Stimulated activated CD4-positive, alpha-beta T cell treated with anti-CD3 and anti-CD28 coated beads, Interleukin-15, amount 100 ng/mL, for 24 hours (primary cell): Measurements from ENCODE around the gene SLC35F6.
"Not testable (repeated sequence)": the region's sequence is repeated elsewhere in the genome, so short reads cannot be mapped to it uniquely, and the experiment has no call there.

Experiments
- DNase-seq: peaks from one replicate; pipeline ENCODE4 v3.0.0-alpha.2; 2020

The SLC35F6 gene

DNA sequence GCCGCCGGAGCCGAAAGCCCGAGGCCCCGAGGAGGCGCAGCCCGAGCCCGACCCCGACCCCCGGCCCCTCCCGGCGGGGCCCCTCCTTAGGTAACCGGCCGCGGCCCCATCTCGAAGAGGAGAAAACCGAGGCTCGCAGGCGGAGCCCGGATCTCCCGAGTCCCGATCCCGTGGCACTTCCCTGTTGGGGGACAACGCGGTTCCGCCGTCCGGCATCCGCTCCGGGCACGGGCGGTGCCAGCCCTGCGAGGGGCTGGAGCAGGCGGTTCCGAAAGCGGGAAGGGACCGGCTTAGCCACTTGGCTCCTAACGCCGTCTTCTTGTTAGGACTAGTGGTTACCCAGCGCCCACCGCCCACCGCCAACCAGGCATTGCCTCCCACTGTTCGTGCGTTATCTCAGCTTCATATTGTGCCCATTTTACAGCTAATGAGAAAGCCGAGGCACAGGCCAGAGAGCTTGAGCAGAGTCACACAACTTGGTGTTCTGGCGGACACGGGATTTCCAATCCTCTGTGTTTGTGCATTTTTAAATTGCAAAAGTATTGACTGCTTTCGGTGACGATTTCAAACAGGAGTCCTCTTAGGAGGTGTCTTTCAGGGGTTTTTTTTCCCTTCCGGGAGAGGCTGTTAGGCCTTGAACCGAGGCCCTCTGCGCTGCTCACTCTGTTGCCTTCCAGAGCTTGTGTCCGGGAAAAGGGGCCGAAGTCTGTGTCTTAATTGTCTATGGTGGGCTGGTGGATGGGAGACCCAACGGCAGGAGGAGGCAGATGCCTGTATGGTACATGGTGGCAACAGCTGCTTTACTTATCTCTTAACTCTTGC lies 22.3 kb downstream of the SLC35F6 start:
- DNase-seq, result peak; percentile 51

DNA sequence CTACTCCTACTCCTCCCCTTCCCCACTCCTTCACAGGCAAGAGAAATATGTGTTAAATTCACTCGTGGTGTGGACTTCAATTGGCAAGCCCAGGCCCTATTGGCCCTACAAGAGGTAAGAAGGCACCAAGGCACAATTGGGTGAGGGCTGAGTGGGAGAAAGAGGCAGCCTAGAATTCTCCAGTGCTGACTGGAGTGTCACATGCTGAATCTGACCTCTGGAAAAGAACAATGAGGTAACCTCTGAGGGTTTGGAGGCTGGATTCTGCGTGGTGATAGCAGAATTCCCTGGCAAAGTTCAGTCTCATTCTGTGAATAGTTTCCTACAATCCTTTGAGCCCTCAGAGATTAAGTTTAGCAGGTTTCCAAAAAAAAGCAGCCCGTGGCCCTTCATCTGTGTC lies 28.6 kb downstream of the SLC35F6 start:
- DNase-seq, result no peak

DNA sequence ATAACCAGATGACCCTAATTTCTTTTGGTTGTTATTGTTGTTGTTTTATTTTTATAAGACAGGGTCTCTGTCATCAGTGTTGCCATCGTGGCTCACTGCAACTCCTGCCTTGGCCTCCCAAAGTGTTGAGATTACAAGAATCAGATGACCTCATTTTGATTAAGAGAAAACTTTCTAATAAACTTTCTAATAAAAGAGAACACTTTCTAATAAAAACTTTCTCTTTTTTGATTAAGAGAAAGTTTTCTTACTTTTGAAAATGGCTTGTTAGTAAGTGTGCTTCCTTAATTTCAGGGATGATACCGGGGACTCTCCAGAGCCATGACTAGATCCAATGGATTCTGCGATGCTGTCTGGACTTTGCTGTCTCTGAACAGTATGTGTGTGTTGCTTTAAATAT lies 29.4 kb downstream of the SLC35F6 start:
- no peak for DNase-seq

DNA sequence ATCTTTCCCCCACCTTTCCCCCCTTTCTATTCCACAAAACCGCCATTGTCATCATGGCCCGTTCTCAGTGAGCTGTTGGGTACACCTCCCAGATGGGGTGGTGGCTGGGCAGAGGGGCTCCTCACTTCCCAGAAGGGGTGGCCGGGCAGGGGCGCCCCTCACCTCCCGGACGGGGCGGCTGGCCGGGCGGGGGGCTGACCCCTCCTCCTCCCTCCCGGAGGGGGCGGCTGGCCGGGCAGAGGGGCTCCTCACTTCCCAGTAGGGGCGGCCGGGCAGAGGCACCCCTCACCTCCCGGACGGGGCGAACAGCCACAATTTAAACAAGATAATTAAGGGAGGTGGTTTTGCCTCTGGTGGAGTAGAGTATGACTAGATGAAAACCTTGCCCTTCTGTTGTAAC lies 31.1 kb downstream of the SLC35F6 start:
- DNase-seq, result not testable (repeated sequence)

DNA sequence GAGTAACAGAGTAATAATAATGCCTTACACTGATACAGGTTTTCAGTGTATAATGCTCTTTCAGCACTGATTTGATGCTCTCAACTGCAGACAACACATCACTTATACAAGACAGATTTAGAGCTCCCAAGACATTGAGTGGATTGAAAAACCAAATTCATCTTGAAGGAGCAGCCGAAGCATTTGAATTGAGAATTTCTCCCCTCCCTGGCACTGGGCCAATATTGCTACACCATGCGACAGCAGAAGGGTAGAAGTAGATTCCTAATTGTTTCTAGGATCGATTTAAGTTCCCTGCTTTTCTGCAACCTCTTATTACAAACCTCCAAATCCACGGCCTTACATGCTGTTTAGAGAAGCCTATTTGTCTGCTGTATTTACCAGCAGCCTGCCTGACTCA lies 37.2 kb downstream of the SLC35F6 start:
- DNase-seq, result no peak

DNA sequence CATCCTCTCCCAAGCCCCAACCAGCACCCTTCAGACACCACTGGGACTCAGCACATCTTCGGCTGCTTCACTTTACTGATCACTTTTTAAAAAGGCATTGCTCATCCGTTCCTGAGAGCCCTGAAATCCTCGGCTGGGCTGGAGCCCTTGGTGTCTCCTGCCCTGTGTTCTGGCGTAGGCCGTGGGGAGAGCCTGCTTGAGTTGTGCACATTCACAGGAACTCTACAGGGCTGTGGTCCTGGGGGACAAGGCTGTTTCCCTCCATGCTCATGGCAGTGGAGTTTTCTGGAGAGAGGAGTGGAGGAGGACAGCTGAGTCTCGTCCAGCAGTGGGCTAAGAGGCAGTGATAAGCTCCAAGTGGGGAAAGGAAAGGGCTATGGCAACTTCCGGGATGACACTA lies 37.7 kb downstream of the SLC35F6 start:
- DNase-seq, result no peak

DNA sequence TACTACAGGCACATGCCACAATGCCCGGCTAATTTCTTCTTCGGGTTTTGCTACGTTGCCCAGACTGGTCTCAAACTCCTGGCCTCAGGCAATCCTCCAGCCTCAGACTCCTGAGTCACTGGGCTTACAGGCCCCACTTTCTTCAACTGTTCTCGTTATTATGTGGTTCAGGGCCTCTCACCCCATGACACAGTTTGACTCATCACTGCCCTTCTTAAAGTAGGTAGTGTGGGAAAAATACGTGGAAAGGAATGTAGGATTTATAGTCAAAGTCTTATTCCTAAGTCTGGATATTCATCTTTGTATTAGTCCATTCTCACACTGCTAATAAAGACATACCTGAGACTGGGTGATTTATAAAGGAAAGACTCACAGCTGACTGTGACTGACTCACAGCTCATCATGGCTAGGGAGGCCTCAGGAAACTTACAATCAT lies 41.2 kb downstream of the SLC35F6 start:
- DNase-seq, result no peak

DNA sequence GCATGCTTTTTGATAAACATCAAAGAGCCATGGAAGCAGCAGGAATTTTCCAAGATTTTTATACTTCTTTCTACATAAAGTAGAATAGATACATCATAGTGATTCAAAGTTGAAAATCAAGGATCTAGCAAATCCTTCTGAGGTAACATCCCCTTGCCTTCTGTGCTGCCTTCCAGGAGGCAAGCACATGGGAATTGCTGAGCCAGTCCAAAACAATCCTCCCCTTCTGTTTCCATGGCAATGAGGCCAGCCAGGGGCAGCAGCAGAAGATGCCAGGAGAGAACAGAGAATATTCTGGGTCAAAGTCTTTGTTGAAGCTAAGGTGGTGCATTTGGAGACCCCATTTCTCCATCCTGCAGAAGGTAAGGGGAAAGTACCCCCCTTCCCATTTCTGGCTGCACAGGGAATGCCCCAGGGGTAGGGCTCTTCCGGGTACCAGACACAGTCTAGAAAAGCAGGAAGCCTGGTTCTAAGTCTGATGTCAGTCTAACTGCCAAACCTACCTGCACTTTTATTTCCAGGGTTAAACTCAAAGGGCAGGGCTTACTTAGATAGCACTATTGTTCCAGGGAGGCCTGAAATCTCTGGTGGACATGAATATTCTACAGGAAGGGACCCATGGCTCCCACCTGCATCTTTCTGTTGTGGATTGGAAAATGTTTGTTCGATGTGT lies 43.8 kb downstream of the SLC35F6 start:
- DNase-seq, result no peak

DNA sequence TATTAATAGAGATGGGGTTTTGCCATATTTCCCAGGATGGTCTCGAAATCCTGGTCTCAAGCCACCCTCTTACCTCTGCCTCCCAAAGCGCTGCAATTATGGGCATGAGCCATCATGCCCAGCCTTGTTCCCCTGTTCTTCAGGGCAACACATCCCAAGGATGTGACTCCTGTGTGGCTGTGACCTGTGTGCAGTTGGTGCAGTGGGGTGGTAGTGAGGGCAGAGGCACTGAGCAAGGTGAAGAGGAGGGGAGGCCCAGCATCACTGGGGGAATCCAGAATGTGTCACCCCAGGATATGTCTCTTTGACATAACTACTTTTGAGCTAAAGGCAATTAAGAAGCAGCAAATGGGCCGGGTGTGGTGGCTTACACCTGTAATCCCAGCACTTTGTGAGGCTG lies 45.1 kb downstream of the SLC35F6 start:
- DNase-seq, result no peak

DNA sequence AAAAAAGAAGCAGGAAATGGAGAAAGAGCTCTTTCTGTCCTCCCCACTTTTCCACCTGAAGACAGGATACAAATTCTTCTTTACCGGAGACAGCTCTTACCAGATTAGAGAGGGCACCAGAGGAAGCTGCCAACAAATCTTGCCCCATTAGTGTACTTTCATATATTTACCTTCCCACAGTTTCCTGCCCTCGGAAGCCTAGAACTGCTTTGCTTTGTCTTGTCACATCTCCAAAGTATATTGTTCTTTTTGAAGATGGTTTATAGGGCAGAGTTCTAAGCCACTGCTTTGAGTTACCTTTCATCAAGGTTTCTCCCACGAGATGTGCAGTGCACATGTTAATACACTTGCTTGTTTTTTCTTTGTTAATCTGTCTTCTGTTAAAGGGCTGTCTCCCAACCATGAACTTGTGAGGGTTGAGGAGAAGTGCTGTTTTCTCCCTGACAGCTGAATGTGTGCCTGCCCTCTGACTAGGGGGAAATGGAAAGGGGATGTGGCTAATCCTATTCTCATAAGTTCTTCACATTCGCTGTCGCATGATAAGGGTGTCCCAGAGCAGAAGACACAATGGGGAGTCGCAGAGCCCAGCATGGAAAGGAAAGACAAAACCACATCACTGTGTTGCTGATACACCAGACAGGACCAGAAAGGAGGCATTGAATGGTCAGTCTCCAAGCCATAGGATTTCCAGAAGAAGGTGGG lies 45.9 kb downstream of the SLC35F6 start:
- DNase-seq, result no peak

DNA sequence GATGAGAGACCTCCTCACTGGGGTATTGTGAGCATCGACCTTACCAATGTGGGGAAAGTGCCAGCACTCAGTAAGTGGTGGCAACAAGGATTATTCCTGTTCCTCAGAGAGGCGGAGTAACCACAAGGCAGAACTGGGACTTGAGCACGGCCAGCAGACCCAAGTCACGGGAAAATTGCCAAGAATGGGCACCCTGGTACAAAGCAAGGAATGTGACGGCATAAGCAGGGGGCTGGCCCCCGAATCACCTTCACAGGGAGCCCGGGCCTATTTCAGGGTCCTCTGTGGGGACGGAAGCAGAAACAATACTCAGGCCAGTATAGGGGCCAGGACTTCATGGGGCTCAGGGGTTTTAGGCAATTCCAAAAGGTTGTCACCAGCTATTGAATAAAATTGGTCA lies 47.2 kb downstream of the SLC35F6 start:
- DNase-seq, result no peak

DNA sequence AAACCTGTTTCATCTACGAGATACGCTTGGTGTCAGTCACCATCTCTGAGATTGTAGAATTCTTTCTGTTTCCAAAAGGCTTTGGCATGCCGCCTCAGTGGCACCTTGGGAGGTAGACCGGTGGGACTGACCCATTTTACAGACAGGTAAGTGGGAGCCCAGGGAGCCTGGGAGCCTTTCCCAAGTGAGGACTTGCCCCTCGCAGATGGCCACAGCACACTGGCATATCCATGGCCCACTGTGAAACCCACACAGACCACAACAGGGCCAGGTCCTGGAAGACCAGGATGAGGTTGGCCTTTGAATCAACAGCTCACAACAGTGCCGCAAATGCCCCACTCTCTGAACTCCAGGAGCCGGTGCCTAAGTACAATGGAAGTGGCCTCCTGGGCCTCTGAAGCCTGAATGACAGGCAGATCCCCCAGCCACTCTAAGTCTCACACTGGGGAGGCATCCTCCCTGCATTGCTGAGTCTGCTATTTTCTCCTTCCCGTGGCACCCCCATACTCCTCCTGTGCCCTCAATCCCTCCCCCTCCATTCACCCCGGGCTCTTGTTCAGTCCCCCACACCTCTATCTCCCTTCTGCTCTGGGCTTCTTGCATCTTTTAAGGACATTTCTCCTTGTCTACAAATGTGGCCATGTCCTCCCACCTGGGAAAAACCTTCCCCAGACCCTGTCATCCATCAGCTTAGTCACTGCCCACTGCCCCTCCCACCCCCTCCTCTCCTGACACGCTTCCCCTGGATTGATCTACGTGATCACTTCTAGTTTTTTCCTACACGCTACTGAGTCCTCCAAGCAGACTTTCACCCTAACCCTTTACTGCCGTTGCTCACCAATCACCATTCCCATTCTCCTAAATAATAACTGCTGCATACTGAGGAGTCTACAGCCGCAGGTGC lies 48.0 kb downstream of the SLC35F6 start:
- DNase-seq, result no peak

DNA sequence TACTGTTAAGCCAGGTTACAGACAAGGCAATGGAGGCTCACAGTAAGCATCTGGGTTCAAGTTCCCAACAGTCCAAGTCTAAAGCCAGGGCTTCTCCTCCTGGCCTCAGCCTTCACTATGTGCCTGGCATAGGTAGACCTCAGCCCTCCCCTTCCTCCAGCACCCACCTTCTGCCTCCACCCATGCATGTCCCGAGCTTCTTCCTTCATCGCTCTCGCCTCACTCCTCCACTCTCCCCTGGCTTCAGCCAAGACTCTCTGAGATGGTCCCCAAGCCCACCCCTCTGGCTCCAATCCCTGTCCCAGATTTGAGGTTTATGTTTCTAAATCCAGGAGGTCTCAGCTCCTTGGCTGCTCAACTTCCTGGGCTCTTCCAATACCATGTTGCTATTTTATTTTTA lies 48.6 kb downstream of the SLC35F6 start:
- DNase-seq, result no peak

DNA sequence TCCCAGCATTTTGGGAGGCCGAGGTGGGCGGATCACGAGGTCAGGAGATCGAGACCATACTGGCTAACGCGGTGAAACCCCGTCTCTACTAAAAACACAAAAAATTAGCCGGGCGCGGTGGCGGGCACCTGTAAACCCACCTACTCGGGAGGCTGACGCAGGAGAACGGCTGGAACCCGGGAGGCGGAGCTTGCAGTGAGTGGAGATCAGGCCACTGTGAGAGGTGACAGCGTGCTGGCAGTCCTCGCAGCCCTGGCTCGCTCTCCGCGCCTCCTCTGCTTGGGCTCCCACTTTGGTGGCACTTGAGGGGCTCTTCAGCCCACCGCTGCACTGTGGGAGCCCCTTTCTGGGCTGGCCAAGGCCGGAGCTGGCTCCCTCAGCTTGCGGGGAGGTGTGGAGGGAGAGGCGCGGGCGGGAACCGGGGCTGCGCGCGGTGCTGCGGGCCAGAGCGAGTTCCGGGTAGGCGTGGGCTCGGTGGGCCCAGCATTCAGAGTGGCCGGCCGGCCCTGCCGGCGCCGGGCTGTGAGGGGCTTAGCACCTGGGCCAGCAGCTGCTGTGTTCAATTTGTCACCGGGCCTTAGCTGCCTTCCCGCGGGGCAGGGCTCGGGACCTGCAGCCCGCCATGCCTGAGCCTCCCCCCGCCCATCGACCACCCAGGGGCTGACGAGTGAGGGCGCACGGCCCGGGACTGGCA lies 50.1 kb downstream of the SLC35F6 start:
- DNase-seq, result not testable (repeated sequence)

DNA sequence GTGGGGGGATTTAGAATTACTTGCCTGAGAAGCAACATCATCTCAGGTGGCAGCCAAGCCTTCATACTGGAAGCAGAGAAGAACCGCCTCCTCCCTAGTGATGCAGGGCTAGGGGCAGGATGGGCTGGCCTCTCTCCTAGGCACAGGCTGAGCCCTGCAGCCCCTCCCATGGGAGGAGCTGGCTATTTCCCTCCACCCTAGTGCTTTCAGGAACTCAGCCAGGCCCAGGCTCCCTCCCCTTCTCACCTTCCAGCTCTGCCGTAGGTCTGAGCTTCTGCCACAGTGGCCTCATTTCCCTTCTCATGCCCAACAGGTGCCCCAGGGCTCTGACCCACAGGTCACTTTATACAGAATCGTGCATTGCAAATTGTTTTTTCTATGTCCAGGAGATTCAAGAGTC lies 52.8 kb downstream of the SLC35F6 start:
- peak; percentile 11 for DNase-seq

DNA sequence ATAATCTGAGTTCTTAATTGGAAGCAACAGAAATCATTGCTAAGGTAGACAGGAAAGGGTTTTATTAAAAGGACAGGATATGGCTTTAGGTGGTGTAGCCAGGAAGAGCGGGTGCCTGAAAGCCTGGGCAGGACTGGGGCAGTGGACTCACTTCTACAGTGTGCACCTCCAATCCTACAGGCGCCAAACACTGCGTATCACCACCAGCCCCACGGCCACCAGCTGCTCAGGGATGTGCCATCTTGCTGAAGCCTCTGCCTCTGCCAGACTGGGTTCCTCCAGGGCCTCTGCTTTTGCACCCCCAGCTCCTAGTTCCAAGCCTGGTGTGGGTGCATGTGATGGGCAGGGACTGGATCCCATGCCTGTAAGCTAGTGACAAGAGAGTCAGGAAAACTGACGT lies 54.2 kb downstream of the SLC35F6 start:
- DNase-seq, result no peak

DNA sequence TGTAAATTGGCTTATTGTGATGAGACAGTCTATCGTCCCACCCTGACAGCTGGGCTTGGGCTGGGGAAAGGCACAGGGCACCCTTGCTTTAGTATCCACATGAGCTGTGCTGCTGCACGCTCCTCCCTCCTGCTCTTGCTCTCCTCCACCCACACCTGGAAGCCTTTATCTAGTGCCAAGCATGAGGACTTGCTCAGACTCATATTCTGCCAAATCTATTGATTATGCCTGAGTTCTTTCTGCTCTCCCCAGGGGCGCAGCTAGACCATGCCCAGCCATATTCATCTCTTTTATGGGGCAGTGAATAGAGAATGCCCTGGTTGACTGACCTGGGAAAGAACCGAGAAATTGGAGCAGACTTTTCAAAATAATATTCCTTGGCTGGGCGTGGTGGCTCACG lies 54.9 kb downstream of the SLC35F6 start:
- DNase-seq, result no peak

DNA sequence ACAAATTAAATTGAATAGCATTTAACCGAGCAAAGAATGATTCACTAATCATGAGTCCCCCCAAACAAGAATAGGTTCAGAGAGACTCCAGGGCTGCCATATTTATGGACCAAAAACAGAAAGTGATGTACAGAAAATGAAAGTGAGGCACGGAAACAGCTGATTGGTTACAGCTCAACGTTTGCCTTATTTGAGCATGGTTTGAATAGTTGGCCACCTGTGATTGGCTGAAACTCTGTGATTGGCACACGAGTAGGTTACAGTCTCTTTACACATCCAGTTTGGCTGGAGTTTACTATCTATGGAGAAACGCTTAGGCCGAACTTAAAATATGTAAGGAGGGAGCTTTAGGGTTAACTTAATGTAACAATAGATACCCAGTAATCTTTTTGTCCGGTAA lies 56.8 kb downstream of the SLC35F6 start:
- no peak for DNase-seq

DNA sequence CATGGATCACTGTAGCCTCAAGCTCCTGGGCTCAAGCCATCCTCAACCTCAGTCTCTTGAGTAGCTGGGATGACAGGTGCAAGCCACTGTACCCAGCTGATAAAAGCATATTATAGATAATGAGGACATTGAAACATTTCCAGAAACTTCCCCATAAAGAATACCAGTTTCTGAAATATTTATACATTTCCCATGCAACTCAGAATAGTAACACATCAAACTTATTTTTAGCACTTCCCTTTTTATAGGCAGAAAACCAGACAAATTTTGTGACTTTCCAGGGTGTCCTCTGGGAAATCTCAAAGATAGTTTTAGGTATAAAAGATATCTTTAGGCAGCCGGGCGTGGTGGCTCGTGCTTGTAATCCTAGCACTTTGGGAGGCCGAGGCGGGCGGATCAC lies 58.8 kb downstream of the SLC35F6 start:
- no peak for DNase-seq
